H1 (cell line): ENCODE results near the gene UBAC1. TPM values are rescaled to one million over a fixed set of nuclear protein-coding genes. Genes with fewer than 3 reads are reported as not detected.

Experiments
- CTCF ChIA-PET: fragments of 300-600 bp; sonication (Branson Sonifier 250); formaldehyde crosslinking; loops from one replicate; lab custom pipeline; 2021; ENCODE audit not compliant: partially characterized antibody; lab: Charles Lee
- POLR2A ChIA-PET: fragments of 300-600 bp; sonication (Branson Sonifier 250); formaldehyde crosslinking; loops from one replicate; lab custom pipeline; 2021; ENCODE audit warnings: inconsistent platforms; ENCODE audit not compliant: partially characterized antibody; lab: Charles Lee
- DNase-seq, 2 experiments: peaks; one replicate each; pipeline versions ENCODE4 v3.0.0 to v3.0.0-alpha.2; 2010 to 2022; ENCODE audit warnings: low spot score in 2 of 2, low read depth in 1 of 2, mixed read lengths in 1 of 2
- FAIRE-seq: peaks from 2 replicates; lab custom pipeline; 2011; peaks lifted over from hg19 to GRCh38; lab: Jason Lieb, UNC
- H2AFZ ChIP-seq: 2 replicates; pipeline ENCODE4 v1.8.1; 2012; ENCODE audit warnings: low read length, inconsistent platforms
- H2AK5ac ChIP-seq: 2 replicates; pipeline ENCODE4 v1.6.1; 2013; ENCODE audit warnings: low read depth, low read length
- H2BK120ac ChIP-seq: replicated peaks from 2 replicates; pipeline ENCODE3; 2013; ENCODE audit warnings: low read depth, low read length, inconsistent platforms
- H2BK12ac ChIP-seq: 2 replicates; pipeline ENCODE4 v1.6.1; 2013; ENCODE audit warnings: low read depth, low read length
- H2BK15ac ChIP-seq: 2 replicates; pipeline ENCODE4 v1.6.1; 2013; ENCODE audit warnings: low read length
- H2BK20ac ChIP-seq: 2 replicates; pipeline ENCODE4 v1.6.1; 2013; ENCODE audit warnings: low read length
- H2BK5ac ChIP-seq: 2 replicates; pipeline ENCODE4 v1.6.1; 2013; ENCODE audit warnings: low read depth, low read length
- H3K14ac ChIP-seq: 2 replicates; pipeline ENCODE4 v1.6.1; 2013; ENCODE audit warnings: inconsistent platforms; ENCODE audit not compliant: insufficient read length
- H3K18ac ChIP-seq: 2 replicates; pipeline ENCODE4 v1.6.1; 2013; ENCODE audit warnings: low read length; ENCODE audit errors: extremely low read depth
- H3K23ac ChIP-seq: 2 replicates; pipeline ENCODE4 v1.6.1; 2013; ENCODE audit warnings: inconsistent platforms; ENCODE audit not compliant: insufficient read length
- H3K23me2 ChIP-seq: 2 replicates; pipeline ENCODE4 v1.6.1; 2013; ENCODE audit warnings: low read depth, low read length
- H3K27ac ChIP-seq: 2 replicates; pipeline ENCODE4 v1.6.1; 2011; ENCODE audit warnings: low read depth, low read length, inconsistent platforms
- H3K27me3 ChIP-seq, 4 experiments: replicated peaks in 1 of 4; 1 replicate in 1 of 4; 2 replicates in 3 of 4; pipeline versions ENCODE4 v1.6.1 to v1.8.1; 2011 to 2013; ENCODE audit warnings: low read length in 3 of 4, mild to moderate bottlenecking in 3 of 4, inconsistent platforms in 2 of 4, mixed read lengths in 2 of 4, moderate library complexity in 1 of 4; ENCODE audit not compliant: control insufficient read depth in 3 of 4, insufficient read depth in 3 of 4; ENCODE audit errors: extremely low read depth in 1 of 4
- H3K36me3 ChIP-seq, 4 experiments: 2 replicates each; pipeline versions ENCODE4 v1.6.1 to v1.8.1; 2011 to 2013; ENCODE audit warnings: mild to moderate bottlenecking in 4 of 4, low read length in 3 of 4, moderate library complexity in 2 of 4, control low read depth in 1 of 4, inconsistent platforms in 1 of 4; ENCODE audit not compliant: insufficient read depth in 4 of 4, control insufficient read depth in 2 of 4
- H3K4ac ChIP-seq: replicated peaks from 2 replicates; pipeline ENCODE3; 2013; ENCODE audit warnings: low read length, low read depth, mixed read lengths, inconsistent platforms; ENCODE audit not compliant: insufficient read length
- H3K4me1 ChIP-seq, 4 experiments: replicated peaks in 1 of 4; 1 replicate in 1 of 4; 2 replicates in 3 of 4; pipeline versions ENCODE4 v1.6.1 to v1.8.1; 2011 to 2013; ENCODE audit warnings: low read length in 3 of 4, inconsistent platforms in 2 of 4, mixed read lengths in 1 of 4; ENCODE audit not compliant: insufficient read depth in 4 of 4, control insufficient read depth in 3 of 4
- H3K4me2 ChIP-seq, 2 experiments: 2 replicates each; pipeline versions ENCODE4 v1.6.1 to v1.8.1; 2011 to 2013; ENCODE audit warnings: low read depth in 2 of 2, low read length in 2 of 2, control low read depth in 1 of 2, inconsistent platforms in 1 of 2, mild to moderate bottlenecking in 1 of 2; ENCODE audit not compliant: insufficient read depth in 1 of 2
- H3K4me3 ChIP-seq, 4 experiments: fragments of 200-600, 300-600 bp in 1 of 4; sonication (generic), shearing (Covaris generic), sonication (Bioruptor Twin) in 1 of 4; 2 replicates each; pipeline versions ENCODE4 v1.5.1 to v1.8.1; 2011 to 2016; ENCODE audit warnings: low read length in 4 of 4, low read depth in 3 of 4, control low read depth in 2 of 4, inconsistent platforms in 2 of 4, mild to moderate bottlenecking in 2 of 4, mixed read lengths in 1 of 4, moderate library complexity in 1 of 4; ENCODE audit not compliant: insufficient read depth in 2 of 4; ENCODE audit errors: extremely low read depth in 1 of 4
- H3K56ac ChIP-seq: replicated peaks from 2 replicates; pipeline ENCODE3; 2013; ENCODE audit warnings: low read depth, mild to moderate bottlenecking, mixed read lengths, low read length, inconsistent platforms; ENCODE audit not compliant: insufficient read length
- H3K79me1 ChIP-seq: 2 replicates; pipeline ENCODE4 v1.6.1; 2013; ENCODE audit warnings: low read depth, low read length, control low read depth
- H3K79me2 ChIP-seq, 2 experiments: 2 replicates each; pipeline versions ENCODE4 v1.6.1 to v1.8.1; 2012 to 2013; ENCODE audit warnings: low read length in 2 of 2, mild to moderate bottlenecking in 2 of 2, inconsistent platforms in 1 of 2; ENCODE audit not compliant: insufficient read depth in 2 of 2, control insufficient read depth in 1 of 2
- H3K9ac ChIP-seq, 4 experiments: replicated peaks in 1 of 4; 1 replicate in 1 of 4; 2 replicates in 3 of 4; pipeline versions ENCODE4 v1.6.1 to v1.8.1; 2011 to 2013; ENCODE audit warnings: low read depth in 3 of 4, low read length in 3 of 4, control low read depth in 2 of 4, mild to moderate bottlenecking in 2 of 4, moderate library complexity in 2 of 4, inconsistent platforms in 1 of 4; ENCODE audit errors: extremely low read depth in 1 of 4
- H3K9me3 ChIP-seq, 2 experiments: 2 replicates each; pipeline versions ENCODE4 v1.6.1 to v1.8.1; 2012 to 2013; ENCODE audit warnings: mild to moderate bottlenecking in 2 of 2, moderate library complexity in 2 of 2, control low read depth in 1 of 2, inconsistent platforms in 1 of 2, low read depth in 1 of 2, low read length in 1 of 2, mixed read lengths in 1 of 2; ENCODE audit not compliant: insufficient read depth in 2 of 2
- H4K20me1 ChIP-seq, 2 experiments: replicated peaks in 1 of 2; 2 replicates each; pipeline versions ENCODE3 to v1.8.1; 2011 to 2013; ENCODE audit warnings: inconsistent platforms in 2 of 2, low read length in 2 of 2, mild to moderate bottlenecking in 1 of 2; ENCODE audit not compliant: insufficient read depth in 2 of 2, control insufficient read depth in 1 of 2
- H4K5ac ChIP-seq: 2 replicates; pipeline ENCODE4 v1.6.1; 2013; ENCODE audit warnings: low read length, low read depth, mixed read lengths, inconsistent platforms; ENCODE audit not compliant: insufficient read length
- H4K8ac ChIP-seq: 2 replicates; pipeline ENCODE4 v1.8.0; 2013; ENCODE audit warnings: mild to moderate bottlenecking, moderate library complexity, low read length, inconsistent platforms; ENCODE audit not compliant: insufficient read depth; ENCODE audit errors: extremely low read depth
- H4K91ac ChIP-seq: replicated peaks from 2 replicates; pipeline ENCODE3; 2013; ENCODE audit warnings: low read length, mixed read lengths, inconsistent platforms; ENCODE audit not compliant: insufficient read length
- BRCA1 ChIP-seq: IDR thresholded peaks from 2 replicates; pipeline ENCODE4 v1.6.1; 2012; ENCODE audit warnings: low read depth, low read length, improper control_type of control experiment
- CREB1 ChIP-seq: IDR thresholded peaks from 2 replicates; pipeline ENCODE4 v1.6.1; 2012; ENCODE audit warnings: inconsistent platforms
- CTBP2 ChIP-seq: IDR thresholded peaks from 2 replicates; pipeline ENCODE4 v1.7.0; 2011; ENCODE audit warnings: borderline replicate concordance, mild to moderate bottlenecking, moderate library complexity, mixed read lengths, low read length; ENCODE audit not compliant: insufficient read depth, insufficient read length
- CTCF ChIP-seq, 3 experiments: IDR thresholded peaks; 1 replicate in 2 of 3; 2 replicates in 1 of 3; pipeline versions ENCODE4 v1.5.1 to v1.6.1; 2011; ENCODE audit warnings: low read length in 3 of 3, mild to moderate bottlenecking in 3 of 3, inconsistent platforms in 2 of 3, low read depth in 1 of 3, moderate library complexity in 1 of 3; ENCODE audit not compliant: insufficient read depth in 1 of 3; ENCODE audit errors: control extremely low read depth in 1 of 3
- MAX ChIP-seq: IDR thresholded peaks from 2 replicates; pipeline ENCODE4 v1.6.1; 2012; ENCODE audit warnings: inconsistent platforms
- POU5F1 ChIP-seq: IDR thresholded peaks from 2 replicates; pipeline ENCODE4 v1.6.1; 2011; ENCODE audit warnings: low read depth, mild to moderate bottlenecking, low read length, moderate library complexity
- SIX5 ChIP-seq: IDR thresholded peaks from 2 replicates; pipeline ENCODE4 v1.6.1; 2011; ENCODE audit warnings: mild to moderate bottlenecking, low read depth, low read length
- TBP ChIP-seq: IDR thresholded peaks from 2 replicates; pipeline ENCODE4 v1.6.1; 2011; ENCODE audit warnings: low read depth, low read length, improper control_type of control experiment
- USF2 ChIP-seq: IDR thresholded peaks from 2 replicates; pipeline ENCODE4 v1.6.1; 2011; ENCODE audit warnings: low read length, improper control_type of control experiment
- ZNF274 ChIP-seq: IDR thresholded peaks from 2 replicates; pipeline ENCODE4 v1.7.0; 2012; ENCODE audit warnings: low read length, borderline replicate concordance; ENCODE audit errors: extremely low read depth
- WGBS, 2 experiments: shearing (Covaris generic) in 1 of 2; methylation state at CpG; one replicate each; pipeline versions ENCODE4 v1.1.6 to v1.1.7; 2013 to 2015; ENCODE audit warnings: low lambda C conversion rate in 2 of 2, mixed read lengths in 2 of 2, inconsistent platforms in 1 of 2, low coverage in 1 of 2, missing lambda C conversion rate in 1 of 2; ENCODE audit not compliant: insufficient replicate concordance in 2 of 2, insufficient coverage in 1 of 2, insufficient read length in 1 of 2; ENCODE audit errors: extremely low coverage in 1 of 2, missing lambda C conversion rate in 1 of 2; 5-methylcytosine and 5-hydroxymethylcytosine counted together
- polyA plus RNA-seq, 7 experiments: library from polyadenylated mRNA; depleted of rRNA in 3 of 7; stranded (reverse) in 5 of 7; unstranded in 2 of 7; fragments of >200 nt in 5 of 7; fragments of 200-250 nt in 2 of 7; gene quantifications; 1 replicate in 5 of 7; 2 replicates in 1 of 7; 4 replicates in 1 of 7; pipeline versions ENCODE4 v1.2.1 to v1.2.3, GENCODE V29; 2011 to 2013; ENCODE audit warnings: missing spikeins in 2 of 7, mixed read lengths in 2 of 7
- total RNA-seq: library from RNA; stranded (reverse); fragmentation: NEBNext Ultra II Directional; extraction: Animal tissue kit (Norgen Biotek cat#: 25700); gene quantifications from 2 replicates; pipeline ENCODE4 v1.2.1, GENCODE V29; 2021

The UBAC1 gene
- total and polyA plus RNA-seq, 2 of the 8 experiments (the other 6 are each of a cell fraction or from before 2014, with no cell fraction given): 59.3 to 85.2 TPM

GRCh38 chr9:135985889-135986288, 24.7 kb upstream of the UBAC1 start:
- H3K27ac ChIP-seq: no peak overlapping the region
- no peak overlapping the region; a peak in 1 of 7 replicates for H3K9ac ChIP-seq
- DNase-seq: no peak
- H3K4me1 ChIP-seq: peaks cover 0 to 9% (median 7%) of the 10 kb centered on the region in 4 experiments; a peak in 5 of 7 replicates
- H3K4ac ChIP-seq: no peak overlapping the region
- H3K79me2 ChIP-seq: no peaks in the 10 kb centered on the region
- no peak overlapping the region for H3K4me2 ChIP-seq
- no peak overlapping the region for H3K56ac ChIP-seq
- peak overlapping the region; percentile 80; the same call in 1 of the 2 replicates for H4K8ac ChIP-seq
- H2BK5ac ChIP-seq: peak overlapping the region; percentile 35; the same call in 1 of the 2 replicates
- no peak overlapping the region; the same call in 1 of the 2 replicates for H2AK5ac ChIP-seq
- 92% methylated on average over 19 of the region's 21 CpGs; no CpG with 5 or more reads in 1 of the 2 experiments for WGBS, 2 experiments
- FAIRE-seq: no peak
- no peaks in the 10 kb centered on the region for H3K9me3 ChIP-seq
- H3K36me3 ChIP-seq: no peaks in the 10 kb centered on the region
- no peak overlapping the region for H3K4me3 ChIP-seq
- no peaks in the 10 kb centered on the region for H3K23me2 ChIP-seq
- no peak overlapping the region for H2BK20ac ChIP-seq
- H3K14ac ChIP-seq: no peak overlapping the region
- H2BK120ac ChIP-seq: no peak overlapping the region
- ChIA-PET CTCF (interaction anchor here (0.6 to 3.3 kb wide), 7 partner anchors 9 to 1082 kb away, joined by 3 to 20 read pairs (median 3); no protein-coding TSS in a partner anchor), POLR2A (no interaction called here)
- H4K91ac ChIP-seq: no peak overlapping the region
- H2AFZ ChIP-seq: no peak overlapping the region
- H4K5ac ChIP-seq: no peak overlapping the region
- no peaks in the 10 kb centered on the region for H4K20me1 ChIP-seq
- no peak overlapping the region; the same call in 1 of the 2 replicates for H3K18ac ChIP-seq
- no peak overlapping the region for H2BK15ac ChIP-seq
- H3K27me3 ChIP-seq: no peaks in the 10 kb centered on the region
- no peak overlapping the region for H3K23ac ChIP-seq
- H3K79me1 ChIP-seq: no peaks in the 10 kb centered on the region
- H2BK12ac ChIP-seq: peak overlapping the region; percentile 50; the same call in 1 of the 2 replicates
- TF ChIP-seq ZNF274: no peak
- no peak for TF ChIP-seq MAX
- no peak for TF ChIP-seq TBP
- TF ChIP-seq USF2: no peak
- TF ChIP-seq SIX5: no peak
- TF ChIP-seq BRCA1: no peak
- TF ChIP-seq CTBP2: no peak
- no peak for TF ChIP-seq POU5F1
- TF ChIP-seq CREB1: no peak
- TF ChIP-seq CTCF (IDR thresholded peaks at IDR 0.05; ENCODE audit: control extremely low read depth in 1 of 3, insufficient read depth in 1 of 3, low read depth in 1 of 3, low read length in 3 of 3): no peak
